Colon (tissue), 2 donors: Measurements from ENCODE around the gene CPT1C.

Experiments used
- FAIRE-seq: peaks from 2 replicates; lab custom pipeline; 2012; peaks lifted over from hg19 to GRCh38; lab: Jason Lieb, UNC
- donor health status: control.
- donor health status: control.

CPT1C gene

DNA sequence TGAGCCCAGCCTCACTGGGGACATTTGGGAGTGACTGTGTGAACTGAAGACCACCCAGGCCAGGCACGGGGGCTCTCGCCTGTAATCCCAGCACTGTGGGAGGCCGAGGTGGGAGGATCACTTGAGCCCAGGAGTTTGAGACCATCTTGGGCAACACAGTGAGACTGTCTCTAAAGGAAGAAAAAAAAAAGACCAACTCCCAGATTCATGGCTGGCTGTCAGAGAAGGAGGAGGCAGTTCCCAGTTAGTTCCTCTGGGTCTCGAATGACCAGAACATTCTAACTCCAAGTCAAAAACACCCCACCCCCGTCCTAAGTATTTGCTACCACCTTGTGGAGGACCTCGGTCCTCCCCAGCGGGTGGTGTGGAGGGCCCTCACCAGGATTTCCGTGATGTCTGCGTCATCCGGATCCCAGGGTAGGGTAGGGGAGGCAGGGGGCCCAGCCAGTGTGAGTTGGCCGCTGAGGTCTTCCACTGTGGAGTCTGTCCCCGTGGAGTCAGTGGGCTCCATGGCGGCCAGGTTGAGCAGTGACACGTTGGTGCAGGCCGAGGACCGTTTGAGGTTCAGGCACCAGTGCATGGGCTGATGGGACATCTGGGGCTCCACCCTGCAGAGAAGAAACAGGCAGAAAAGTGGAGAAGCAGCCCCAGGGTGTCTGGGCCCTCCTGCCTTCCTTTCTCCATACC is 70.9 kb downstream of the CPT1C start:
- FAIRE-seq = no peak

- FAIRE-seq = no peak
These were observed 72.3 kb downstream of the CPT1C start, which contains the start of gene TSKS for GRCh38 chr19:49763230-49763629. Gene TSKS (minus strand): TSS chr19:49763306. CDS start chr19:49763247, 59 bp downstream.
